ENCODE results near the gene PTPRJ.

PTPRJ gene

DNA sequence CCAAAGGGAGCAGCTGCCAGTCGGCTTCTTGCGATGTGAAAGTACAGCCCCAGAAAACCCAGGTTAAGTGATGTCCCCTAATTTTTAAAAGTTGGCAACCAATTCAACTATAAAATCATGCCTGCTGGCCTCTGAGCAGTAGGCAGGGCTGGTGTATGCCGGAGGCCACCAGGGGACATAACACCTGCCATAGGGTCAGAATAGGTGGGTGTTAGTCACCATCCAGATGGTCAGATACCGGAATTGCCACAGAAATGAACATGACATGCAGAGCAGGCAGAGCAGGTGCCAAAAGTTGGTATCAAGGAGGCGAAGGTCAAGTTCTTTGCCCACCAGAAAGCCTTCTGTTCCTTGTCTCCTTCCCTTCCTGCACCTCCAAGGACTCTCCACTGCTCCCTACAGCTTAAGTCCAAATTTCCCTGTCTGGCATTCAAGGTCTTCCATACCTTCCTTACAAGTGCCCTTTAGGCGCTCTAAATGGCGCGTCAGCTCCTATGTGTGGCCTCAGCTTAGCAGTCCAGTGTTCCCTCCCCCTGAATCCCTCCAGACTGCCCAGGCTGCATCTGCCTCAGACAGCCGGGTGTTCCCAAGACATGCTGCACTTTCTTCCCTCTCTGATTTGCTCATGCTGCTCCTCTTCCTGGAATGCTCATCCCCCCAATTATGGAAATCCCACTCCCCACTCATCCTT is 45.1 kb downstream of the PTPRJ start:
- DNase-seq (ENCODE audit: low read depth): no peak
- TF ChIP-seq CTCF (conservative IDR thresholded peaks at IDR 0.05; ENCODE audit: low read length): no peak
- H3K4me3 ChIP-seq (ENCODE audit: low read length): no peak overlapping the region

DNA sequence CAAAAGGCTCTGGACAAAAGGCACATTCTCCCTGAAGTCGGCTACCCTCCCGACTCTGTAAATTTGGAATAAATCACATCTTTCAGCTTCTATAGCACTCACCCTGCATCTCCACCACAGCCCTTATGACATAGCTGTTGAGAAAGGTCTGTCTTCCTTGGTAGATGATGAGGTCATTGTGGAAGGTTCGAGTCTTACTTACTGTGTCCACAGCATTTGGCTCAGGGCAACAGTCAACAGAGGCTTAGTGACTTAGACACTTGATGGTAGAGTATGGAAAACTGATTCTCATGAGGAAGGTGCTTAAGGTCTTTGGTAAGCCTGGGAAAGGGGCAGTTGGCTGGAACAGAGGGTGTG is 45.6 kb downstream of the PTPRJ start:
- no peak for DNase-seq (ENCODE audit: low read depth)
- H3K4me3 ChIP-seq (ENCODE audit: low read length): no peak overlapping the region
- TF ChIP-seq CTCF (conservative IDR thresholded peaks at IDR 0.05; ENCODE audit: low read length): no peak

GRCh38 chr11:48028914-48029680 is 48.7 kb downstream of the PTPRJ start:
- no peak for TF ChIP-seq CTCF (conservative IDR thresholded peaks at IDR 0.05; ENCODE audit: low read length)
- no peak for DNase-seq (ENCODE audit: low read depth)

DNA sequence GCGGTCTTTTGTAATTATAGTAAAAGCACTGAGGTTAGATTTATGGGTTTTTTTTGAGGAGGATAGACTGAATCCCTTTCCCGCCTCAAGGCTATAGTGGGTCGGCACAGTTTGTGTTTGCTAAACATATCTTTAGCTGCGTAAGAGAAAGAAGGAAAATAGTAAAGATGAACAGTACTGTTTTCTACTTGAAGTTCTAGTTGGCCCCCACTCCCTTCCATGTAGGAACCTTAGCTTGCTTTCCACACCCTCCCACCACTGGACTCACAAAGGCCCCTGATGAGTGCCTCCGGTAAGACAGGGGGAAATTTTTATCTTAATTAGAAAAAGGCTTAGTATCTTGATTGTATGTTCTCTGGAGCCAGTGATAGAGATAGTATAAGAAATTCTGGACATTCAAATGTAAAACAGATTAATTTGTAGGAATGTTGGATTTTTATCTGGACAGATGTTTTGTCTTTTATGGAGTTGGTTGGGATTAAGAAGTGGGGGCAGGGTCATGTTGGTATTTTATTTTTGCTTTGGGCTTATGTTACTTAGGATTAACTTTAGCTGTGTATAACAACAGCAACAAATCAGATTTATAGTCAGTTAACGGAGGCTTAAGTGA is 49.4 kb downstream of the PTPRJ start:
- no peak overlapping the region for H3K4me3 ChIP-seq (ENCODE audit: low read length)
- no peak for TF ChIP-seq CTCF (conservative IDR thresholded peaks at IDR 0.05; ENCODE audit: low read length)
- DNase-seq (ENCODE audit: low read depth): no peak

More at GRCh38 chr11:48028914-48029680, 48.7 kb downstream of the PTPRJ start:
- H3K4me3 ChIP-seq (ENCODE audit: low read length): no peak overlapping the region

DNA sequence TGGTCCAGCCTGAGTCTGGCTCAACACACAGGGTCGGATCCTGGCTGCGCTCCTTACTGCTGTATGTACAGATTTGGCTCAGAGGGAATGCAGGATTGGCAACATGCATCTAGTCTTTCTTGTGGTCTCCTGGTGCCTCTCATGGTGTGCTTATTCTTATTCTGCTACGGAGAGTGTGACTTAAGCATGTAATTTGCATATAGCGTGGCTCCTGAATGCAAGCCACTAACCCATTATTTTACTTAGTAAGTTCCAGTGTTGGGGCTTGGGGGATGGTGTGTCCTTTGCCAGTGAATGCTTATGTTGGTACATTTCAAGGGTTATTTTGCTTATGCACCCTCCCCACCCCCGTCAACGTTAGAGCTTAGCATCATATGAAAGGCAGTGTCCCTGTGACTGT is 51.2 kb downstream of the PTPRJ start:
- TF ChIP-seq CTCF (conservative IDR thresholded peaks at IDR 0.05; ENCODE audit: low read length): no peak
- no peak for DNase-seq (ENCODE audit: low read depth)
- H3K4me3 ChIP-seq (ENCODE audit: low read length): no peak overlapping the region

DNA sequence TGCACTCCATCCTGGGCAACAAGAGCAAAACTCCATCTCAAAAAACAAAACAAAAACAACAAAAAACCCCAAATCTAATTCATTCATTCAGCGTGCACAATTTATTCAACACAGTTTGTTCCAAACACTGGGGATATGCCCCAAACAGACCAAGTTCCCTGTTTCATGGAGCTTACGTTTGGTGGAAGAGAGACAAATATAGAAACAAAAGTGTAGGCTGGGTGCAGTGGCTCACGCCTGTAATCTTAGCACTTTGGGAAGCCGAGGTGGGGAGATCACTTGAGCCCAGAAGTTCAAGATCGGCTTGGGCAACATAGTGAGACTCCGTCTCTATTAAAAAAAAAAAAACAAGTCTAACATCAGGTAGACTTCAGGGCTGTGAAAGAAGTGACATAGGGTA is 52.4 kb downstream of the PTPRJ start:
- TF ChIP-seq CTCF (conservative IDR thresholded peaks at IDR 0.05; ENCODE audit: low read length): no peak
- no peak for DNase-seq (ENCODE audit: low read depth)
- no peak overlapping the region for H3K4me3 ChIP-seq (ENCODE audit: low read length)

Measured in AG10803 (cell line).